K562 (cell line): ENCODE data around the gene KAZN. TPM values are rescaled to one million over a fixed set of nuclear protein-coding genes. Genes with fewer than 3 reads are reported as not detected.

Experiments
- CREM ChIP-seq: IDR thresholded peaks from 2 replicates; pipeline ENCODE4 v1.6.1; 2014; ENCODE audit warnings: antibody characterized with exemption, low read depth
- FOXJ2 ChIP-seq: fragments of 200-800 bp; sonication (Bioruptor generic); IDR thresholded peaks from 2 replicates; pipeline ENCODE4 v1.6.1; 2016; ENCODE audit warnings: missing genetic modification characterization, missing compliant biosample characterization
- FOXK2 ChIP-seq, 2 experiments: fragments of 450-650 bp; IDR thresholded peaks in 1 of 2; conservative IDR thresholded peaks in 1 of 2; 2 replicates each; pipeline ENCODE4 v1.6.1; 2016; ENCODE audit warnings: low read depth in 2 of 2, mild to moderate bottlenecking in 1 of 2
- GABPB2 ChIP-seq: fragments of 250-450 bp; sonication (Bioruptor Pico); conservative IDR thresholded peaks from 2 replicates; pipeline ENCODE4 v1.5.1; 2021; ENCODE audit warnings: mild to moderate bottlenecking
- MEF2A ChIP-seq: IDR thresholded peaks from 2 replicates; pipeline ENCODE4 v1.6.1; 2011; ENCODE audit warnings: low read depth, mild to moderate bottlenecking, low read length, moderate library complexity; ENCODE audit not compliant: control insufficient read depth
- MITF ChIP-seq: IDR thresholded peaks from 2 replicates; pipeline ENCODE4 v1.6.1; 2014; ENCODE audit warnings: antibody characterized with exemption
- MNT ChIP-seq, 2 experiments: fragments of 450-650 bp; conservative IDR thresholded peaks; 2 replicates each; pipeline ENCODE4 v1.6.1; 2017; ENCODE audit warnings: mild to moderate bottlenecking in 2 of 2, moderate library complexity in 2 of 2
- NR2C2 ChIP-seq, 2 experiments: fragments of 200-800 bp in 1 of 2; sonication (Bioruptor generic) in 1 of 2; sonication (generic) in 1 of 2; formaldehyde crosslinking in 1 of 2; IDR thresholded peaks; 2 replicates each; pipeline versions ENCODE4 v1.6.1 to v1.8.0; 2016 to 2022; ENCODE audit warnings: mild to moderate bottlenecking in 1 of 2, missing compliant biosample characterization in 1 of 2, missing genetic modification characterization in 1 of 2, missing genetic modification reagents in 1 of 2
- PHF8 ChIP-seq: fragments of 200-600 bp; sonication (generic); IDR thresholded peaks from 2 replicates; pipeline ENCODE4 v1.6.1; 2012; ENCODE audit warnings: mixed run types, mild to moderate bottlenecking, inconsistent platforms, low read length, moderate library complexity, borderline replicate concordance
- SMAD3 ChIP-seq: fragments of 450-650 bp; formaldehyde crosslinking; conservative IDR thresholded peaks from 2 replicates; pipeline ENCODE4 v1.4.0; 2020; ENCODE audit warnings: mild to moderate bottlenecking
- TBP ChIP-seq: optimal IDR thresholded peaks from 2 replicates; pipeline ENCODE3; 2011; ENCODE audit warnings: low read depth, low read length, improper control_type of control experiment
- ZC3H4 ChIP-seq: sonication (generic); formaldehyde crosslinking; IDR thresholded peaks from 2 replicates; pipeline ENCODE4 v1.9.0; 2021; ENCODE audit warnings: missing genetic modification reagents, borderline replicate concordance
- ZFX ChIP-seq: sonication (generic); formaldehyde crosslinking; IDR thresholded peaks from 2 replicates; pipeline ENCODE4 v1.8.0; 2022; ENCODE audit warnings: mild to moderate bottlenecking, missing genetic modification reagents, moderate library complexity
- ZHX1 ChIP-seq: fragments of 150-350 bp; conservative IDR thresholded peaks from 2 replicates; pipeline ENCODE4 v1.6.1; 2014; ENCODE audit warnings: low read length
- ZNF232 ChIP-seq: sonication (generic); formaldehyde crosslinking; IDR thresholded peaks from 2 replicates; pipeline ENCODE4 v1.8.0; 2022; ENCODE audit warnings: mild to moderate bottlenecking, missing genetic modification reagents
- ZNF263 ChIP-seq: sonication (generic); formaldehyde crosslinking; IDR thresholded peaks from 2 replicates; pipeline ENCODE4 v1.8.0; 2022; ENCODE audit warnings: mild to moderate bottlenecking, missing genetic modification reagents, borderline replicate concordance
- ZNF507 ChIP-seq: conservative IDR thresholded peaks from 2 replicates; pipeline ENCODE4 v1.6.1; 2017; ENCODE audit warnings: missing genetic modification characterization, missing compliant biosample characterization
- polyA plus RNA-seq, 8 experiments: library from polyadenylated mRNA; depleted of rRNA in 4 of 8; stranded (reverse) in 5 of 8; unstranded in 3 of 8; fragments of >200 nt; fragmentation: Nextera tagmentation in 2 of 8; fragmentation: Illumina TruSeq in 1 of 8; extraction: Ambion mirVana in 2 of 8; extraction: Trizol in 1 of 8; gene quantifications; 2 replicates each; pipeline versions ENCODE4 v1.2.1 to v1.2.3, GENCODE V29; 2011 to 2014; ENCODE audit warnings: inconsistent platforms in 1 of 8, missing spikeins in 1 of 8
- total RNA-seq, 7 experiments: library from RNA; depleted of rRNA in 6 of 7; stranded (reverse); fragments of >200 nt in 6 of 7; fragmentation: Illumina TruSeq in 2 of 7; extraction: Trizol in 2 of 7; gene quantifications; 2 replicates each; pipeline versions ENCODE4 v1.2.1 to v1.2.3, GENCODE V29; 2011 to 2021; ENCODE audit warnings: low replicate concordance in 1 of 7
- TF ChIP-seq, protein P1 (sequence below): sonication (generic); formaldehyde crosslinking; IDR thresholded peaks from 2 replicates; pipeline ENCODE4 v1.8.1; 2023; ENCODE audit warnings: mild to moderate bottlenecking, missing genetic modification reagents

Gene KAZN
- total and polyA plus RNA-seq, 9 of the 15 experiments (the other 6 are each of a cell fraction or from before 2014, with no cell fraction given), result 2.1 to 21.6 (median 5.4) TPM

DNA sequence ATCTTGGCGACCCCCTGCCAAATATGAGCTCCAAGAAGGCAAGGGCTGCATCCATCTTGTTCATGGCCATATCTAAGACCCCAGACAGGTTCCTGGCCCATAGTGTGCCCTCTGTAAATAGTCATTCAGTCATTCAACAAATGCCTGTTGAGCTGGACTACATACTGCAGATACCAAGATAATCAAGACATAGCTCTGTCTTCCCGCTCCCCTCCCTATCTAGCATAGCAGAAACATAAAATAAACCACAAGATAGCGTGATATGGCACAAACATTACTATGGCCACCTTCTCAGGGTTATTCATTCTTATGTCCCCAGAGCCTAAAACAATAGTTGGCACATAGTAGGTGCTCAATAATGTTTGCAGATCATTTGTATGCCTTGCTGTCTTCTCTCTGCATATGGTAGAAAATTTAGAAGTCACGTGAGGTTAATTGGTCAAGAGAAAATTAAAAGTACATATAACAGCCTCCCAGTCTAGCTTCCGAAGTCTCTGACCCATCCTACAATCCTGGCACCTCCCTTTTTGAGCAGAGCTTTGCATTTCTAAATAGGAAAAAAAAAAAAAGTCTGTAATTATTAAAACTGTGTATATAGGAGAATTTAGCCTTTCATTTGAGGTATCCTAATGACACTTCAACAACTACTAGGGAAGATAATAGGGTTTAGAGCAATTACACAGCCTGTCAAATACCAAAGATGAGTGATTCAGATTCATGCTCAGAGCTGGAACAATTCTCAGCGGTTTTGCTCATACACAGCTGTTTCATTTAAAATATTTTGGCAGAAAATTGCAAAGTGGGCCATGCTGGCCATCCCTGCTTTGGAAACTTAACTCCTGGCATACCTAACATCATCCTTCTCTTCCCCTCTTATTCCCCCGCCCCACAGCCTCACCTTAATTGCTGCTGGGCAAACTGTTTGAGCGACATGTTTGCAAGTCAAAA lies 219.0 kb downstream of the KAZN start (continued):
- no peak for TF ChIP-seq MITF
- TF ChIP-seq, protein P1, sequence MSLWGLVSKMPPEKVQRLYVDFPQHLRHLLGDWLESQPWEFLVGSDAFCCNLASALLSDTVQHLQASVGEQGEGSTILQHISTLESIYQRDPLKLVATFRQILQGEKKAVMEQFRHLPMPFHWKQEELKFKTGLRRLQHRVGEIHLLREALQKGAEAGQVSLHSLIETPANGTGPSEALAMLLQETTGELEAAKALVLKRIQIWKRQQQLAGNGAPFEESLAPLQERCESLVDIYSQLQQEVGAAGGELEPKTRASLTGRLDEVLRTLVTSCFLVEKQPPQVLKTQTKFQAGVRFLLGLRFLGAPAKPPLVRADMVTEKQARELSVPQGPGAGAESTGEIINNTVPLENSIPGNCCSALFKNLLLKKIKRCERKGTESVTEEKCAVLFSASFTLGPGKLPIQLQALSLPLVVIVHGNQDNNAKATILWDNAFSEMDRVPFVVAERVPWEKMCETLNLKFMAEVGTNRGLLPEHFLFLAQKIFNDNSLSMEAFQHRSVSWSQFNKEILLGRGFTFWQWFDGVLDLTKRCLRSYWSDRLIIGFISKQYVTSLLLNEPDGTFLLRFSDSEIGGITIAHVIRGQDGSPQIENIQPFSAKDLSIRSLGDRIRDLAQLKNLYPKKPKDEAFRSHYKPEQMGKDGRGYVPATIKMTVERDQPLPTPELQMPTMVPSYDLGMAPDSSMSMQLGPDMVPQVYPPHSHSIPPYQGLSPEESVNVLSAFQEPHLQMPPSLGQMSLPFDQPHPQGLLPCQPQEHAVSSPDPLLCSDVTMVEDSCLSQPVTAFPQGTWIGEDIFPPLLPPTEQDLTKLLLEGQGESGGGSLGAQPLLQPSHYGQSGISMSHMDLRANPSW (CRISPR knock-in tag), result no peak
- no peak for TF ChIP-seq MEF2A
- TF ChIP-seq FOXK2 (conservative IDR thresholded peaks at IDR 0.05 in 1 of 2, IDR thresholded peaks at IDR 0.05 in 1 of 2; ENCODE audit: low read depth in 2 of 2), result no peak
- no peak for TF ChIP-seq NR2C2 (CRISPR knock-in tag; IDR thresholded peaks at IDR 0.05)
- no peak for TF ChIP-seq NR2C2 (tag; IDR thresholded peaks at IDR 0.05)
- no peak for TF ChIP-seq GABPB2 (CRISPR knock-in tag)
- TF ChIP-seq ZNF263, result no peak
- TF ChIP-seq ZFX (CRISPR knock-in tag), result no peak
- TF ChIP-seq MNT (conservative IDR thresholded peaks at IDR 0.05), result 0 out of 4 replicates have a peak, but pooled peaks have one; percentile 12 to 33
- no peak for TF ChIP-seq ZC3H4 (CRISPR knock-in tag)
- peak; percentile 44; the same call in 1 of the 2 replicates for TF ChIP-seq SMAD3
- TF ChIP-seq ZHX1, result no peak
- no peak for TF ChIP-seq PHF8
- no peak for TF ChIP-seq ZNF232
- TF ChIP-seq TBP, result no peak
- no peak for TF ChIP-seq CREM
- TF ChIP-seq ZNF507 (tag), result no peak
- no peak for TF ChIP-seq FOXJ2 (tag)
